Astrocyte of the hippocampus (primary cell): ENCODE data around the gene CTNNA3.

ENCODE experiments used
- DNase-seq: peaks from one replicate; pipeline ENCODE4 v3.0.0; 2011; ENCODE audit warnings: low read depth, low spot score

CTNNA3 gene

GRCh38 chr10:65949526-65949925, 1746.5 kb downstream of the CTNNA3 start:
- no peak for DNase-seq

- DNase-seq = no peak
These were observed 1750.9 kb downstream of the CTNNA3 start for GRCh38 chr10:65945061-65945460.

GRCh38 chr10:65943451-65943850, 1752.5 kb downstream of the CTNNA3 start:
- no peak for DNase-seq

- peak; percentile 2 for DNase-seq
These were observed 1755.0 kb downstream of the CTNNA3 start for GRCh38 chr10:65940816-65941662.

GRCh38 chr10:65940105-65940504, 1755.9 kb downstream of the CTNNA3 start:
- DNase-seq = no peak

- DNase-seq = peak; percentile 5
These were observed 1764.5 kb downstream of the CTNNA3 start for GRCh38 chr10:65931291-65932070.

GRCh38 chr10:65911151-65911835, 1784.7 kb downstream of the CTNNA3 start:
- no peak for DNase-seq

- no peak for DNase-seq
These were observed 1785.8 kb downstream of the CTNNA3 start for GRCh38 chr10:65910209-65910608.

GRCh38 chr10:65907199-65907712, 1788.7 kb downstream of the CTNNA3 start:
- no peak for DNase-seq

GRCh38 chr10:65903620-65904019, 1792.4 kb downstream of the CTNNA3 start:
- DNase-seq = no peak

GRCh38 chr10:65900271-65900670, 1795.7 kb downstream of the CTNNA3 start:
- DNase-seq = no peak

GRCh38 chr10:65898055-65898454, 1797.9 kb downstream of the CTNNA3 start:
- DNase-seq = no peak

- DNase-seq = no peak
These were observed 1801.0 kb downstream of the CTNNA3 start for GRCh38 chr10:65894961-65895360.

GRCh38 chr10:65894379-65894778, 1801.6 kb downstream of the CTNNA3 start:
- DNase-seq = no peak

GRCh38 chr10:65893676-65894075, 1802.3 kb downstream of the CTNNA3 start:
- DNase-seq = no peak

GRCh38 chr10:65892284-65892683, 1803.7 kb downstream of the CTNNA3 start:
- DNase-seq = no peak

GRCh38 chr10:65891073-65891981, 1804.7 kb downstream of the CTNNA3 start:
- DNase-seq = no peak

GRCh38 chr10:65864529-65864928, 1831.5 kb downstream of the CTNNA3 start:
- no peak for DNase-seq

GRCh38 chr10:65864036-65864435, 1832.0 kb downstream of the CTNNA3 start:
- DNase-seq = no peak
